Loucy (cell line): ENCODE data around the gene PRSS56.

ENCODE experiments used
- H2AFZ ChIP-seq: fragments of 200-600 bp; sonication (generic); 2 replicates; pipeline ENCODE4 v1.6.0; 2016; ENCODE audit warnings: antibody characterized with exemption, mild to moderate bottlenecking, low read length, moderate library complexity
- H3F3A ChIP-seq: fragments of 200-600 bp; 2 replicates; pipeline ENCODE4 v1.6.0; 2016; ENCODE audit warnings: antibody characterized with exemption, low read depth, mild to moderate bottlenecking
- H3K27me3 ChIP-seq: fragments of 200-600 bp; sonication (generic); 2 replicates; pipeline ENCODE4 v1.6.1; 2014; ENCODE audit warnings: low read length, mild to moderate bottlenecking; ENCODE audit not compliant: insufficient read depth, poor library complexity, severe bottlenecking
- H3K36me3 ChIP-seq: fragments of 200-600 bp; sonication (generic); 2 replicates; pipeline ENCODE4 v1.6.1; 2016; ENCODE audit warnings: low read length; ENCODE audit not compliant: insufficient read depth
- H3K4me1 ChIP-seq: fragments of 200-600 bp; sonication (generic); 2 replicates; pipeline ENCODE4 v1.5.1; 2014; ENCODE audit warnings: low read length, mild to moderate bottlenecking; ENCODE audit not compliant: insufficient read depth, poor library complexity, severe bottlenecking
- H3K4me2 ChIP-seq: fragments of 200-600 bp; sonication (generic); 2 replicates; pipeline ENCODE4 v1.6.0; 2014; ENCODE audit warnings: antibody characterized with exemption, low read length, low read depth, mild to moderate bottlenecking; ENCODE audit not compliant: poor library complexity, severe bottlenecking
- H3K4me3 ChIP-seq: fragments of 200-600 bp; sonication (generic); 2 replicates; pipeline ENCODE4 v1.5.1; 2014; ENCODE audit warnings: low read length, mild to moderate bottlenecking, mixed read lengths; ENCODE audit not compliant: poor library complexity, severe bottlenecking
- H3K79me2 ChIP-seq: fragments of 200-600 bp; sonication (generic); 2 replicates; pipeline ENCODE4 v1.6.1; 2014; ENCODE audit warnings: low read length; ENCODE audit not compliant: insufficient read depth
- H3K9ac ChIP-seq: fragments of 200-600 bp; sonication (generic); 2 replicates; pipeline ENCODE4 v1.6.0; 2014; ENCODE audit warnings: mild to moderate bottlenecking, low read depth, low read length, moderate library complexity; ENCODE audit not compliant: poor library complexity, severe bottlenecking
- H3K9me2 ChIP-seq: fragments of 200-600 bp; sonication (generic); replicated peaks from 2 replicates; pipeline ENCODE4 v1.6.1; 2016; ENCODE audit warnings: low read depth, low read length, mixed read lengths
- H3K9me3 ChIP-seq: fragments of 200-600 bp; sonication (generic); 2 replicates; pipeline ENCODE4 v1.6.1; 2014; ENCODE audit warnings: mild to moderate bottlenecking, antibody characterized with exemption, low read length, low read depth; ENCODE audit not compliant: insufficient read depth
- H4K20me1 ChIP-seq: fragments of 200-600 bp; sonication (generic); 2 replicates; pipeline ENCODE4 v1.6.0; 2014; ENCODE audit warnings: antibody characterized with exemption, low read length, mild to moderate bottlenecking; ENCODE audit not compliant: insufficient read depth, poor library complexity, severe bottlenecking
- CTCF ChIP-seq: fragments of 200-600 bp; sonication (generic); conservative IDR thresholded peaks from 2 replicates; pipeline ENCODE4 v1.5.1; 2014; ENCODE audit warnings: mild to moderate bottlenecking, antibody characterized with exemption, low read length
- EZH2phosphoT487 ChIP-seq: fragments of 200-600 bp; IDR thresholded peaks from 2 replicates; pipeline ENCODE4 v1.6.1; 2018; ENCODE audit warnings: antibody characterized with exemption, mild to moderate bottlenecking, moderate library complexity, borderline replicate concordance

The PRSS56 gene

DNA sequence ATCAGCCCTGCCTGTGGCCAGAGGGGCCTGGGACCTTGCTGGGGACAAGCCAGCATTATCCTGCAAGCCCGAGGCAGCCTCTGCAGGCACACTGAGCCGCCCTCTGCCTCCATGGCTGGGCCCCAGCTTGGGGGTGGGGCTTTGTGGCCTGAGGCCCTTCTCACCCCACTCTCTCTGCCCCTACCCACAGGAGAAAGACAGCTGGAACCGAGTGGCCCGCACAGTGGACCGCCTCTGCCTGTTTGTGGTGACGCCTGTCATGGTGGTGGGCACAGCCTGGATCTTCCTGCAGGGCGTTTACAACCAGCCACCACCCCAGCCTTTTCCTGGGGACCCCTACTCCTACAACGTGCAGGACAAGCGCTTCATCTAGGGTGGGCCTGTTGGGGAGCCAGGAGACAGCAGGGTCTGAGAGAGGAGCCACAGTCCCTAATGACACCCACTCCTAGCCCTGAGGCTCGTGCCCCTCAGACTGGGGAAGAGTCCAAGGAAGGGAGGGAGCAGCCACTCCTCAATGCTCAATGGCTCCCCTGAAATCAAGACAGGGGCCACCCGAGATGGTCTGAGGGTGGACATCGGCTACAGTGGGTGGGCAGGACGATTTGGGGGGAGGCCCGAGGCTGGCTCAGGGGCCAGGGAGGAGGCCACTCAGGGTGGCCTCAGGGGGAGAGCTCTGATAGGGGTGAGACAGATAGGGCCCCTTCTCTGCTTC is 14.9 kb downstream of the PRSS56 start:
- no peak overlapping the region for H3K4me3 ChIP-seq
- no peak overlapping the region for H3K4me2 ChIP-seq
- H3K36me3 ChIP-seq = no peaks in the 10 kb centered on the region
- no peak for TF ChIP-seq EZH2phosphoT487
- TF ChIP-seq CTCF = no peak
- H3K79me2 ChIP-seq = no peaks in the 10 kb centered on the region
- no peaks in the 10 kb centered on the region for H3F3A ChIP-seq
- H3K9me3 ChIP-seq = no peaks in the 10 kb centered on the region
- no peaks in the 10 kb centered on the region for H3K9me2 ChIP-seq
- no peaks in the 10 kb centered on the region for H3K4me1 ChIP-seq
- no peaks in the 10 kb centered on the region for H4K20me1 ChIP-seq
- H3K27me3 ChIP-seq = no peaks in the 10 kb centered on the region
- H3K9ac ChIP-seq = no peak overlapping the region
- no peak overlapping the region for H2AFZ ChIP-seq

DNA sequence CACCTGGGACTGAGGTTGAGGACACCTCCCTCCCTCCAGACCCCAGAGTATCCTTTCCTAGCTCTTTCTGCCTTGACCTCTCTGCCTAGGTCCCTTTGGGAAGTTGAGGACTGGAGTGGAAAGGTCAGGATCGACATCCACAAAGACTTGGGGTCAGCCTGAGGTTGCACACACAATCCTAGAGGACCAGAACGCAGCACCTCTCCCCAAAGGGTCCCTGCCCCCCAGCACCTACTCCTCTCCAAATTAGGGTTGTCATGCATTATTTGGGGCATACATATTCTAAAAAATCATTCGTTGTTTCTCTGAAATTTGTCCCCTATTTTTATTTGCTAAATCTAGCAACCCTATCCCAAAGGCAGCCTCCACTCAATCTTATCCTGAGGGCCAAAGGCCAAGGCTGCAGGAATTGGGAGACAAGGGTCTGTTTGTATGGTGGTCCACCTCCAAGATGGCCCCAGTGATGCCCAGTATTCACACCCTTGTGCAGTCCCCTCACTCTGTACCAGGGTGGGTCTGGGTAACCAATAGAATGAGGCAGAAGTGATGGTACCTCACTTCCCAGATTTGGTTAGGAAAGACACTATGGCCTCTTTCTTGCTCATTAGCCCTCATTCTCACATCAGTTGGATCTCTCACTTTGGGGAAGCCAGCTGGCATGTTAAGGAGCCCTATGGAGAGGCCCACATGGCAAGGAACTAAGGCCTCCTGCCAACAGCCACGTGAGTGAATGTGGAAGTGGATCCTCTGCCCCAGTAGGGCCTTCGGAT is 15.8 kb downstream of the PRSS56 start:
- H3K9me2 ChIP-seq = no peaks in the 10 kb centered on the region
- no peak overlapping the region for H3K4me2 ChIP-seq
- H3K4me3 ChIP-seq = no peak overlapping the region
- H3K27me3 ChIP-seq = no peaks in the 10 kb centered on the region
- no peak overlapping the region for H2AFZ ChIP-seq
- no peak overlapping the region for H3K9ac ChIP-seq
- no peaks in the 10 kb centered on the region for H3F3A ChIP-seq
- TF ChIP-seq CTCF (no peak), EZH2phosphoT487 (no peak)
- H3K9me3 ChIP-seq = no peaks in the 10 kb centered on the region
- no peaks in the 10 kb centered on the region for H3K79me2 ChIP-seq
- no peaks in the 10 kb centered on the region for H3K36me3 ChIP-seq
- H4K20me1 ChIP-seq = no peaks in the 10 kb centered on the region
- no peaks in the 10 kb centered on the region for H3K4me1 ChIP-seq

GRCh38 chr2:232537079-232537478 is 16.9 kb downstream of the PRSS56 start:
- TF ChIP-seq EZH2phosphoT487 (no peak), CTCF (peak; percentile 72)
- Histone ChIP-seq H3K9me3 (no peaks in the 10 kb centered on the region), H3K4me1 (no peaks in the 10 kb centered on the region), H4K20me1 (no peaks in the 10 kb centered on the region), H3K79me2 (no peaks in the 10 kb centered on the region), H3K4me2 (no peak overlapping the region), H3K36me3 (no peaks in the 10 kb centered on the region), H3K9me2 (no peaks in the 10 kb centered on the region), H3K4me3 (no peak overlapping the region), H3K27me3 (no peaks in the 10 kb centered on the region), H2AFZ (no peak overlapping the region), H3K9ac (no peak overlapping the region), H3F3A (no peaks in the 10 kb centered on the region)
